SH-SY5Y (cell line): Measurements from ENCODE around the gene FOXL1.

Source experiments
- GATA2 ChIP-seq: IDR thresholded peaks from 2 replicates; pipeline ENCODE4 v1.6.1; 2011; ENCODE audit warnings: mild to moderate bottlenecking, low read depth, low read length
- GATA3 ChIP-seq: IDR thresholded peaks from 2 replicates; pipeline ENCODE4 v1.6.1; 2011; ENCODE audit warnings: low read depth, mild to moderate bottlenecking, low read length, moderate library complexity

GRCh38 chr16:86591270-86591669 is 12.9 kb downstream of the FOXL1 start:
- TF ChIP-seq GATA2 (no peak), GATA3 (no peak)
